Skin epidermis (tissue), 12 donors: ENCODE measurements around the gene PYDC1.

Source experiments
- H3K27ac ChIP-seq, 21 experiments: fragments of 200-600 bp; sonication (generic) in 11 of 21; one replicate each; pipeline ENCODE4 v1.5.0; 2020; ENCODE audit warnings: mild to moderate bottlenecking in 3 of 21, inconsistent platforms in 2 of 21, moderate library complexity in 2 of 21
- H3K4me3 ChIP-seq, 7 experiments: fragments of 200-600 bp; sonication (generic) in 2 of 7; one replicate each; pipeline ENCODE4 v1.5.0; 2020; ENCODE audit warnings: inconsistent platforms in 2 of 7, mild to moderate bottlenecking in 2 of 7, moderate library complexity in 1 of 7

Gene PYDC1

DNA sequence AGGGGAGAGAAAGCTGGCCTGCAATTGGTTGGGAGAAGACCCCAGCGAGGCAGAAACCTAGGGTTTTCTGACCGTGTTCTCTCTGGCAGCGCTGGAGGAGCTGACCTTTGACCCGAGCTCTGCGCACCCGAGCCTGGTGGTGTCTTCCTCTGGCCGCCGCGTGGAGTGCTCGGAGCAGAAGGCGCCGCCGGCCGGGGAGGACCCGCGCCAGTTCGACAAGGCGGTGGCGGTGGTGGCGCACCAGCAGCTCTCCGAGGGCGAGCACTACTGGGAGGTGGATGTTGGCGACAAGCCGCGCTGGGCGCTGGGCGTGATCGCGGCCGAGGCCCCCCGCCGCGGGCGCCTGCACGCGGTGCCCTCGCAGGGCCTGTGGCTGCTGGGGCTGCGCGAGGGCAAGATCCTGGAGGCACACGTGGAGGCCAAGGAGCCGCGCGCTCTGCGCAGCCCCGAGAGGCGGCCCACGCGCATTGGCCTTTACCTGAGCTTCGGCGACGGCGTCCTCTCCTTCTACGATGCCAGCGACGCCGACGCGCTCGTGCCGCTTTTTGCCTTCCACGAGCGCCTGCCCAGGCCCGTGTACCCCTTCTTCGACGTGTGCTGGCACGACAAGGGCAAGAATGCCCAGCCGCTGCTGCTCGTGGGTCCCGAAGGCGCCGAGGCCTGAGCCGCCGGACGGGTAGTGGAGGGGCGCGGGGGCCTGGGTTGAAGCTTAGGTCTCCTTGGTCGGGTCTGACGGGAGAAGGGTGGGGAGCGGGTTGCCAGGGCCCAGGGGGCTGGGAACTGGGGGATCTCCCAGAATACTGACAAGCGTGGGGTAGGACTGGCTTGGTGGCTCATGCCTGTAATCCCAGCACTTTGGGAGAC, 7.4 kb upstream of the PYDC1 start:
- Histone ChIP-seq H3K4me3 (no peak overlapping the region), H3K27ac (no peak overlapping the region)

- Histone ChIP-seq H3K27ac (no peak overlapping the region), H3K4me3 (no peak overlapping the region)
Measured at GRCh38 chr16:31223044-31223443, 6.1 kb upstream of the PYDC1 start.

- Histone ChIP-seq H3K4me3 (no peak overlapping the region), H3K27ac (peak overlapping the region in 1 of 21 experiments; percentile 30)
Measured at GRCh38 chr16:31221357-31222160, 4.6 kb upstream of the PYDC1 start.

DNA sequence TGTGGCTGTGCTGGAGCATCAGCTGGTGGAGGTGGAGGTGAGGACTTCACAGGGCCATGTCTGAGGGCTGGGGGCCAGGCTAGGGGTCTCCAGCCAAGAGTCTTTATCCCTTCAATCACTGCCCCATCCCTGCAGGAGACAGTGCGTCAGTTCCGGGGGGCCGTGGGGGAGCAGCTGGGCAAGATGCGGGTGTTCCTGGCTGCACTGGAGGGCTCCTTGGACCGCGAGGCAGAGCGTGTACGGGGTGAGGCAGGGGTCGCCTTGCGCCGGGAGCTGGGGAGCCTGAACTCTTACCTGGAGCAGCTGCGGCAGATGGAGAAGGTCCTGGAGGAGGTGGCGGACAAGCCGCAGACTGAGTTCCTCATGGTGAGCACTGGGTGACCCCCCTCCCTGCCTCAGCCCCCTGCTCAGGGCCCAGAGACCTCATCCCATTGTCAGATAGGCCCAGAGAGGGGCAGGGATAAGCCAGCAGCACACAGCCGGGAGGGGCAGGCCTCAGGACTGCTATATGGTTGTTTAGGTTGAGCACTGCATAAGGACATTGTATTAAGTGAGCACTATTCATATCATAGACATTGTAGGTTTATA, 2.3 kb upstream of the PYDC1 start:
- Histone ChIP-seq H3K27ac (no peak overlapping the region), H3K4me3 (no peak overlapping the region)

- Histone ChIP-seq H3K4me3 (peak overlapping the region in 1 of 7 experiments; percentile 4), H3K27ac (peak overlapping the region in 1 of 21 experiments; percentile 2)
Measured at GRCh38 chr16:31217136-31217530, 198 bp upstream of the PYDC1 start.

DNA sequence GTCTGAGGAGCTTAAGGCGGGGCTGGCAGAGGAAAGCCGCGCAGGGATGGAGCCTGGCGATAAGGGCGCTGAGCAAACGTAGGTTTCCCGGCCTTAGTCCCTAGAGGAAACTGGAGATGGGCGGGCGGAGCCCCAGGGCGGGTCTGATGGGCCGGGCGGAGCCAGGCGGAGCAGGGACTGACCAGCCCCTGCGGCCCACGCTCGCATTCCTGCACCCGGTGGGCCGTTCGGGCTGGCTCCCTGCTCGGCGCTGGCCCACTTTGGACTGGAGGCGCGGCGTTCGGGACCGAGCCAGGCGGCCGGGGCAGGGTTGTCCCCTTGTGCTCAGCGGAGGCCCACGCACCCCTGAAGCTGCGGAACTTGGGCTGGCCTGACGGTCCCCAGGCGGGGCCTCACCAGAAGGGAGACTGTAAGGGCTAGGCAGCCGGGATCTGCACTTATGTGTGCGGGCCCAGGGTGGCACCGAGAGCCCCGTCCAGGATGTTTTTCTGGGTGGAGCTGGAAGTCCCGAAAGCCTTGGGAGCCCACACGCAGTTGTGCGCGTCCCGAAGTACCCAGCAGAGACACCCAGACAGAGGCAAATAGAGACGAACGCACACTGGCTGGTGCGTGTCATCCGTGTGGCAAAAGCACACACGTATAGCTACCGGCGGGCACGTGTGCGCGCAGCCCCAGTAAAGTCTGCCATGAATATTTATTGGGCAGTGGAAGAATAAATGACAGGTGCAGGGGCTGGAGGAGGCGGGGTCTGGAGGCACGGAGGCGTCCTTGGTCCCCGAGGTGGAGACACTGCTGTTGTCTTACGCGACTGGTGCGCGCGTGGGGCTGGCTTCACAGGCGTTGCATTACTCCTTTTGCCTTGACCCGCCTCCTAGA, 1.4 kb downstream of the PYDC1 start:
- H3K27ac ChIP-seq: peak overlapping the region in 8 of 21 experiments; percentile 10 to 69 (median 32)
- H3K4me3 ChIP-seq: peak overlapping the region; percentile 21 to 45 (median 27)

- peak overlapping the region in 5 of 21 experiments; percentile 10 to 34 (median 13) for H3K27ac ChIP-seq
Measured at GRCh38 chr16:31214708-31215286, 2.1 kb downstream of the PYDC1 start.

GRCh38 chr16:31213877-31214707, 2.8 kb downstream of the PYDC1 start, which contains the start of gene TRIM72:
Gene TRIM72, plus strand, starts transcription at chr16:31214119. Its CDS starts 620 bp downstream, at chr16:31214739.
- peak within 1 kb of the TSS; percentile 21 to 45 (median 27) for H3K4me3 ChIP-seq
- H3K27ac ChIP-seq: peak within 1 kb of the TSS in 5 of 21 experiments; percentile 10 to 34 (median 13)

More at GRCh38 chr16:31214708-31215286, 2.1 kb downstream of the PYDC1 start:
- H3K4me3 ChIP-seq: peak overlapping the region; percentile 21 to 45 (median 27)

DNA sequence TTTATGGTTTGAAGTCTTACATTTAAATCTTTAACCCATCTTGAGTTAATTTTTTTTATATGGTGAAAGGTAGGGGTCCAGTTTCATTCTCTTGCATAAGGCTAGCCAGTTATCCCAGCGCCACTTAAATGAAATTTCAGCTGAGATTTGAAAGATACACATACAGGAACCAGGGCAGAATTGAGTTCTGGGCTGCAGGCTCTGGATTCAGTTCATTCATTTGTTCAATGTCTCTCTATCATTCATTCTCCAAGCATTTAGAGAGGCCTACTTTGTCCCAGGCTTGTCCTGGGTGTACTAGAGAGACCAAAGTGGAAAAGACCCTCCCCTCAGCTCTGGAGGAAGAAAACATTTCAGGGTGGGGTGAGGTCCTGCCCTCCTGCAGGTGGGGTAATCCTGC, 3.6 kb downstream of the PYDC1 start:
- Histone ChIP-seq H3K27ac (no peak overlapping the region), H3K4me3 (no peak overlapping the region)

GRCh38 chr16:31206776-31207175, 10.2 kb downstream of the PYDC1 start:
- Histone ChIP-seq H3K27ac (no peak overlapping the region), H3K4me3 (no peak overlapping the region)

DNA sequence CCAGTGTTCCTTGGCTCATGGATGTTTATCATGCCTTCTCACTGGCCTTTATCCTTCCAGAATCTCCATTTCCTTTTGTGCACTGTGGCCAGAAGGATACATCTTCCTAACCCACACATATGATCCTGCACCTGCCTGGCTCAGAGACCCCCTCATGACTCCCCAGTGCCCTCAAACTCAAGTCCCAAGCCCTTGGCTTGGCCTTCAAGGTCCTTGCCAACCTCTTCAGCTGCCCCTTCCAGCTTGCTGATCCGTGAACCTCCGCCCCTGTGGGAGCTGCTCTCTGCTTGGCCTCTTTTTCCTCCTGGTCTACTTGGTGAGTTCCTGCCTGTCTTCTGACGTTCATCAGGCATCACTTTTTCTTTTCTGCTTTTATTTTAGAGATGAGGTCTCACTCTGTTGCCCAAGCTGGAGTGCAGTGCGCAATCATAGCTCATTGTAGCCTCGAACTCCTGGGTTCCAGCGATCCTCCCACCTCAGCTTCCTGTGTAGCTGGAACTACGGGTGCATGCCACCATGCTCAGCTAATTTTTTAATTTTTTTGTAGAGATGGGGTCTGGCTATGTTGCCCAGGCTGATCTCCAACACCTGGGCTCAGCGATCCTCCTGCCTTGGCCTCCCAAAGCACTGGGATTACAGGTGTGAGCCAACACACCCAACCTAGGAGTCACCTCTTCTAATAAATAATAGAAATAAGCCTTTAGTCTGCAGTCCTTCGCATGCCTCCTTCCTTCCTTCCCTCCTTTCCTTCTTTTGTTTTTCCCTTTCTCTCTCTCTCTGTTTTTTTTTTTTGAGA, 11.9 kb downstream of the PYDC1 start:
- no peak overlapping the region for H3K27ac ChIP-seq
- H3K4me3 ChIP-seq: no peak overlapping the region

- peak within 1 kb of the TSS; percentile 64 to 85 (median 71) for H3K4me3 ChIP-seq
- peak within 1 kb of the TSS; percentile 8 to 96 (median 86) for H3K27ac ChIP-seq
Measured at GRCh38 chr16:31202414-31203375, 14.2 kb downstream of the PYDC1 start, which contains the start of gene PYCARD. Gene PYCARD, minus strand, starts transcription at chr16:31202760. Its CDS starts 70 bp downstream, at chr16:31202690.

DNA sequence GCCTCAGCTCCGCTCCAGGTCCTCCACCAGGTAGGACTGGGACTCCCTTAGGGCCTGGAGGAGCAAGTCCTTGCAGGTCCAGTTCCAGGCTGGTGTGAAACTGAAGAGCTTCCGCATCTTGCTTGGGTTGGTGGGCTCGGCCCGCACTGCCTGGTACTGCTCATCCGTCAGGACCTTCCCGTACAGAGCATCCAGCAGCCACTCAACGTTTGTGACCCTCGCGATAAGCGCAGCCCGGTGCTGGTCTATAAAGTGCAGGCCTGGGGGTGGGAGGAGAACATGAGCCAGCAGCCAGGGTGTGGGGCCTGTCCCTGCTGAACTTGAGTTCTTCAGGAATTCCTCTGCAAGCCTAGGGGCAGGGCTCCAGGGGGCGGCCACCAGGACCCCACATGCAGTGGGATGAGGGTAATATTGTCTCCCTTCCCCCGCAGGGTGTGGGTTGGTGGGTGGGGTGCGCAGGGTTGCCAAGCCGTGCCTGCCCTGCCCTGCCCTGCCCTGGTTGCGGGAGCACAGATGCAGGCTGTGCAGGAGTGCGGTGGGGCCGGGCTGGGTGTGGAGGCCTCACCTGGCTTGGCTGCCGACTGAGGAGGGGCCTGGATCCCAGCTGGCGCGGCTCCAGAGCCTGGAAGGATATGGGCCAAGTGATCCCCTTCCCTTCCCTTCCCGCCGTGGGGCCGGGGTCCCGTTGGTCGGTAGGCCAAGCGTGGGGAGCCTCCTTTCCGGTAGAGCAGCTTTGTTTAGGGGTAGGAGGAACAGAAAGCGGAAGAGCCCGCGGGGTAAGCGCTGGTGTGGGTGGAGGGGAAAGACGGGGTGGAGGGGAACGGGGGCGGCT, 15.1 kb downstream of the PYDC1 start:
- H3K4me3 ChIP-seq: peak overlapping the region; percentile 64 to 85 (median 71)
- peak overlapping the region; percentile 8 to 96 (median 86) for H3K27ac ChIP-seq

DNA sequence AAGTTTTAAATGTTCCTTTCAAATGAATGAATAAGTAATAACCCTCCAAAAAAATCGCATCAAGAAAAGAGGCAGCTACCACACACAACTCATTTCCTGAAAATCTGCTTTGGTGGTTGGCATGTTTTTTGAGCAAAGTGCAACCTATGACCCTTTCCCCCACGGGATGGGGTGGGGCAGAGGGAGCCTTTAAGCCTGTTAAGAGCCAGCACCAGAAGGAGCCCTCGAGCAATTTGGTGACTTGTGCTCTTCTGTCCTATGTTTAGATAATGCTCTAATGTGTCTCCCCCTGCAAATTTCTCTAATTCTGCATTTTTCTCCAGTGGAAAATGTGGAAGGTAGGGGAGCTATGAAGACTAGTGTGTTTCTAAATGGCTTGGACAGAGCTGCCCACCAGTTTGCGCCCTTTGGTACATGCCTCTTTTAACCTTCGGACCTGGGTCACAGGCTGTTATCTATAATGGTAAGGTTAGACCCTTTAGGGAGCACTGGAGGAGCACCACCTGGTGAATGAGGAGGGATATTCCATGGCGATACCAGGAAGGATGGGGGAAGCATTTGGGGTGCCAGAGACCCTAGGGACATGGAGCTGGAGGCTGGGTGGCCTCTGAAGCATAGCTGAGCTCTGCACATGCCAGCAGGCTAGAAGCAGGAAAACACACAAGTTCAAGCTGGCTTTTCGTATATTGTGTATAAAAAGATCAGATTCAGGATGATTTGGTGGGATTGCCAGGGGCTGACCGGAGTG, 15.9 kb downstream of the PYDC1 start:
- H3K4me3 ChIP-seq: peak overlapping the region; percentile 64 to 85 (median 71)
- peak overlapping the region in 19 of 21 experiments; percentile 73 to 96 (median 86) for H3K27ac ChIP-seq
